GM12878 (cell line): ENCODE results near the gene KLHL25. TPM values are rescaled to one million over a fixed set of nuclear protein-coding genes. Genes with fewer than 3 reads are reported as not detected.

ENCODE experiments used
- ATAC-seq: fragments of 200-7000 bp; cut with Tn5 transposase; 3 replicates; pipeline ENCODE4 v1.9.1; 2020; ENCODE audit warnings: mild to moderate bottlenecking, moderate library complexity
- BruUV-seq: library from RNA; stranded (reverse); fragments of 400-500 nt; replicated peaks from 2 replicates; lab custom pipeline; 2021; lab: Mats Ljungman, UMichigan
- CTCF ChIA-PET: fragments of 300-600 bp; sonication (Branson Sonifier 250); formaldehyde crosslinking; extraction: SDS; loops from one replicate; lab custom pipeline; 2021; ENCODE audit warnings: inconsistent platforms; lab: Yijun Ruan, JAX
- POLR2A ChIA-PET: fragments of 350-600 bp; formaldehyde crosslinking; extraction: SDS; loops from one replicate; lab custom pipeline; 2021; ENCODE audit warnings: inconsistent platforms; lab: Charles Lee
- RAD21 ChIA-PET: fragments of 300-600 bp; sonication (Branson Sonifier 250); formaldehyde crosslinking; loops from one replicate; lab custom pipeline; 2023; ENCODE audit warnings: antibody characterized with exemption; ENCODE audit not compliant: unreplicated experiment; lab: Charles Lee
- SMC1A ChIA-PET: fragments of 300-600 bp; sonication (Branson Sonifier 250); formaldehyde crosslinking; loops from one replicate; lab custom pipeline; 2023; ENCODE audit not compliant: unreplicated experiment, uncharacterized antibody; lab: Charles Lee
- DNase-seq: peaks from one replicate; pipeline ENCODE4 v3.0.0-alpha.2; 2011; ENCODE audit warnings: low read depth, low spot score
- FAIRE-seq: peaks from 3 replicates; lab custom pipeline; 2011; peaks lifted over from hg19 to GRCh38; lab: Jason Lieb, UNC
- H2AFZ ChIP-seq: 2 replicates; pipeline ENCODE4 v1.6.0; 2011; ENCODE audit warnings: low read depth, low read length, control low read depth; ENCODE audit not compliant: control insufficient read depth
- H3K27ac ChIP-seq: 2 replicates; pipeline ENCODE4 v1.5.1; 2011; ENCODE audit warnings: control low read depth; ENCODE audit not compliant: control insufficient read depth, insufficient read depth
- H3K27me3 ChIP-seq, 2 experiments: replicated peaks in 1 of 2; 2 replicates each; pipeline versions ENCODE4 v1.6.0 to v1.6.1; 2011; ENCODE audit warnings: low read length in 1 of 2; ENCODE audit not compliant: control insufficient read depth in 2 of 2, insufficient read depth in 2 of 2
- H3K36me3 ChIP-seq, 2 experiments: 2 replicates each; pipeline ENCODE4 v1.5.1; 2011; ENCODE audit warnings: low read length in 1 of 2; ENCODE audit not compliant: control insufficient read depth in 2 of 2, insufficient read depth in 2 of 2
- H3K4me1 ChIP-seq: 2 replicates; pipeline ENCODE4 v1.6.1; 2011; ENCODE audit warnings: mild to moderate bottlenecking, low read length, moderate library complexity, mixed read lengths; ENCODE audit not compliant: control insufficient read depth, insufficient read depth
- H3K4me2 ChIP-seq: 2 replicates; pipeline ENCODE4 v1.6.0; 2011; ENCODE audit warnings: control low read depth; ENCODE audit not compliant: control insufficient read depth, insufficient read depth
- H3K4me3 ChIP-seq: fragments of 200-600 bp; sonication (generic); 2 replicates; pipeline ENCODE4 v1.5.1; 2016
- H3K79me2 ChIP-seq: 2 replicates; pipeline ENCODE4 v1.6.0; 2011; ENCODE audit warnings: low read length; ENCODE audit not compliant: control insufficient read depth, insufficient read depth
- H3K9ac ChIP-seq: 2 replicates; pipeline ENCODE4 v1.8.0; 2011; ENCODE audit warnings: low read length, control low read depth, mixed read lengths; ENCODE audit not compliant: control insufficient read depth, insufficient read depth
- H3K9me3 ChIP-seq: replicated peaks from 3 replicates; pipeline ENCODE4 v1.5.1; 2011; ENCODE audit warnings: mild to moderate bottlenecking, low read length; ENCODE audit not compliant: control insufficient read depth, insufficient read depth
- H4K20me1 ChIP-seq: 2 replicates; pipeline ENCODE4 v1.6.0; 2011; ENCODE audit not compliant: control insufficient read depth, insufficient read depth
- ATF2 ChIP-seq: IDR thresholded peaks from 2 replicates; pipeline ENCODE4 v1.6.1; 2012; ENCODE audit warnings: low read length, inconsistent platforms
- CEBPB ChIP-seq, 2 experiments: fragments of 150-350 bp in 1 of 2; IDR thresholded peaks; 2 replicates each; pipeline ENCODE4 v1.6.1; 2012 to 2014; ENCODE audit warnings: low read depth in 2 of 2, low read length in 2 of 2, borderline replicate concordance in 1 of 2, inconsistent platforms in 1 of 2
- HDGF ChIP-seq: fragments of 450-650 bp; IDR thresholded peaks from 2 replicates; pipeline ENCODE4 v1.6.1; 2016; ENCODE audit warnings: antibody characterized with exemption
- NR2F1 ChIP-seq: fragments of 450-650 bp; conservative IDR thresholded peaks from 2 replicates; pipeline ENCODE4 v1.6.1; 2017; ENCODE audit warnings: mild to moderate bottlenecking
- REST ChIP-seq: IDR thresholded peaks from 2 replicates; pipeline ENCODE4 v1.6.1; 2012; ENCODE audit warnings: mild to moderate bottlenecking, low read depth, low read length
- SMAD1 ChIP-seq: fragments of 450-650 bp; IDR thresholded peaks from 2 replicates; pipeline ENCODE4 v1.6.1; 2018; ENCODE audit warnings: mild to moderate bottlenecking, low read depth; ENCODE audit not compliant: partially characterized antibody
- WGBS: methylation state at CpG from one replicate; pipeline ENCODE4 v1.1.6; 2016; ENCODE audit warnings: low lambda C conversion rate; ENCODE audit not compliant: insufficient replicate concordance, insufficient coverage; ENCODE audit errors: missing lambda C conversion rate; 5-methylcytosine and 5-hydroxymethylcytosine counted together
- in situ Hi-C: fragments of 300-500 bp; cut with MboI; formaldehyde crosslinking; loops from 9 replicates; pipeline ENCODE4 v1.14.3; 2018; ENCODE audit warnings: mixed read lengths
- intact Hi-C: fragments of 100-400 bp; cut with micrococcal nuclease; formaldehyde crosslinking; loops from one replicate; pipeline ENCODE4 v1.14.2; 2022; ENCODE audit not compliant: unreplicated experiment
- polyA plus RNA-seq, 11 experiments: library from polyadenylated mRNA; depleted of rRNA in 4 of 11; unstranded in 6 of 11; stranded (reverse) in 5 of 11; fragments of >200 nt; fragmentation: Nextera tagmentation in 4 of 11; fragmentation: Illumina TruSeq in 1 of 11; extraction: Ambion mirVana in 4 of 11; extraction: Trizol in 1 of 11; gene quantifications; 1 replicate in 1 of 11; 2 replicates in 10 of 11; pipeline versions ENCODE4 v1.2.1 to v1.2.3, GENCODE V29; 2011 to 2016; ENCODE audit warnings: inconsistent platforms in 2 of 11, missing spikeins in 2 of 11, low read depth in 1 of 11
- total RNA-seq, 4 experiments: library from RNA; depleted of rRNA in 3 of 4; stranded (reverse); fragments of >200 nt in 3 of 4; fragmentation: Illumina TruSeq in 1 of 4; extraction: Trizol in 1 of 4; gene quantifications; 2 replicates each; pipeline versions ENCODE4 v1.2.1 to v1.2.3, GENCODE V29; 2013 to 2021

The KLHL25 gene
- total and polyA plus RNA-seq, 10 of the 15 experiments (the other 5 are each of a cell fraction or from before 2014, with no cell fraction given): 0.04 to 3.0 (median 2.1) TPM; not detected in 1

- WGBS: 94% methylated on average over 21 of the region's 21 CpGs
- Histone ChIP-seq H3K4me1 (no peaks in the 10 kb centered on the region), H3K9ac (no peak overlapping the region), H3K36me3 (peaks cover 17 to 21% of the 10 kb centered on the region in 2 experiments), H3K79me2 (no peaks in the 10 kb centered on the region), H3K4me3 (no peak overlapping the region), H3K4me2 (no peak overlapping the region), H2AFZ (no peak overlapping the region), H3K27me3 (no peaks in the 10 kb centered on the region), H3K27ac (no peak overlapping the region), H3K9me3 (no peaks in the 10 kb centered on the region), H4K20me1 (no peaks in the 10 kb centered on the region)
- BruUV-seq: no TSS peak
- FAIRE-seq (no peak), ATAC-seq (no peak), DNase-seq (no peak)
- intact Hi-C loops (loop anchor here (5.0 kb wide), 2 partner anchors 43 to 93 kb away; partner anchors contain the start of gene KLHL25), in situ Hi-C loops (no loop called here)
- RAD21 ChIA-PET: interaction anchor here (1.0 kb wide), 1 partner anchor 9 kb away, joined by 3 read pairs; no protein-coding TSS in a partner anchor
- POLR2A ChIA-PET: no interaction called here
- SMC1A ChIA-PET: interaction anchor here (0.6 to 1.0 kb wide), 3 partner anchors 11 to 90 kb away, joined by 3 read pairs; no protein-coding TSS in a partner anchor
- CTCF ChIA-PET: interaction anchor here (1.5 to 1.6 kb wide), 2 partner anchors 10 to 20 kb away, joined by 3 to 4 read pairs; no protein-coding TSS in a partner anchor
- TF ChIP-seq HDGF (no peak), NR2F1 (no peak), CEBPB (IDR thresholded peaks at IDR 0.05; ENCODE audit: borderline replicate concordance in 1 of 2, low read depth in 2 of 2, low read length in 2 of 2) (no peak), SMAD1 (no peak), ATF2 (no peak), REST (no peak)
Measured at GRCh38 chr15:85749261-85750151, 45.2 kb downstream of the KLHL25 start.
